ENCODE data around the gene PARD3B.

DNA sequence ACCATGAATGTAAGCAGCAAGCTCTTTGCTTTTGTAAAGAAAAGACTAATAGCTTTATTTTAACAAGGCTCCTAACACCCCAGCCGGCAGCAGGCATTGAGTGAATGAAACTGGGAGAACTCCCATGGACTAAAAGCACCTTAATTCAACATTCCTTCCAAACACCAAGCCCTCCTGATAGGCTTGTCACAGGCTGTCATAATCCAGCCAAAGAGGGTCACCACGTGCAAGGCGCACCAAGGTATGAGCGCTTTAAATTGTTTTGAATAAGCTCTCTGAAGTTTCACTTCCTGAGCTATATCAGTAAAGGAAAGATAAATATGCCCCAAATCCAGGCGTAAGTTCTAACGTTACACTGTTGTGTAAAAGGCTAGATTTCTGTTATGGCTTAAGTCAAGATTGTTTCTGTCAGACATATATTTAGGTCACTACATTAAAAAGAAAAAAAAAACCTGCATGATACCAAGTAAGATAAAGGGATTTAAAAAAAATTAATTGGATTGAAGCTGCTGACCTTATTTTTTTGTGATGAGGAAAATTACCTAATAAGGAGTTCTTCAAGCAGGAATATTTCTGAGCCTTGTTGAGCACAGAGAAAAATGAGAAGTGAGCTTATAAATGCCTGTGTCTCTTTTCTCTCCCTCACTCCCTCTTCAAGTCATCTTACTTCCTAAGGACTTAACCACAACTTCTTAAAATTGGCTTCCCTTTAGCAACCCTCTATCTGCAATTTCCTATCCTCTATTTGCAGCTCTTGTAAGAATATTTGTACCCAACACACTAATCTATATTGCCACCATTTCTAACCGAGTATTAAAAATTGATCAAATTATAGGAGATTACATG lies 1000.9 kb downstream of the PARD3B start:
- TF ChIP-seq EZH2 (IDR thresholded peaks at IDR 0.05; ENCODE audit: low read depth, low read length, severe bottlenecking) (no peak), SRF (IDR thresholded peaks at IDR 0.05; ENCODE audit: low read depth, low read length) (no peak), RNF2 (IDR thresholded peaks at IDR 0.05; ENCODE audit: borderline replicate concordance, low read depth, low read length, missing control alignments, poor library complexity, severe bottlenecking) (no peak)
- TF ChIP-seq, protein P1, sequence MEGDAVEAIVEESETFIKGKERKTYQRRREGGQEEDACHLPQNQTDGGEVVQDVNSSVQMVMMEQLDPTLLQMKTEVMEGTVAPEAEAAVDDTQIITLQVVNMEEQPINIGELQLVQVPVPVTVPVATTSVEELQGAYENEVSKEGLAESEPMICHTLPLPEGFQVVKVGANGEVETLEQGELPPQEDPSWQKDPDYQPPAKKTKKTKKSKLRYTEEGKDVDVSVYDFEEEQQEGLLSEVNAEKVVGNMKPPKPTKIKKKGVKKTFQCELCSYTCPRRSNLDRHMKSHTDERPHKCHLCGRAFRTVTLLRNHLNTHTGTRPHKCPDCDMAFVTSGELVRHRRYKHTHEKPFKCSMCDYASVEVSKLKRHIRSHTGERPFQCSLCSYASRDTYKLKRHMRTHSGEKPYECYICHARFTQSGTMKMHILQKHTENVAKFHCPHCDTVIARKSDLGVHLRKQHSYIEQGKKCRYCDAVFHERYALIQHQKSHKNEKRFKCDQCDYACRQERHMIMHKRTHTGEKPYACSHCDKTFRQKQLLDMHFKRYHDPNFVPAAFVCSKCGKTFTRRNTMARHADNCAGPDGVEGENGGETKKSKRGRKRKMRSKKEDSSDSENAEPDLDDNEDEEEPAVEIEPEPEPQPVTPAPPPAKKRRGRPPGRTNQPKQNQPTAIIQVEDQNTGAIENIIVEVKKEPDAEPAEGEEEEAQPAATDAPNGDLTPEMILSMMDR (IDR thresholded peaks at IDR 0.05; ENCODE audit: control extremely low read depth in 1 of 3, insufficient read depth in 1 of 3, low read depth in 1 of 3, low read length in 3 of 3), result no peak
- TF ChIP-seq, protein P2, sequence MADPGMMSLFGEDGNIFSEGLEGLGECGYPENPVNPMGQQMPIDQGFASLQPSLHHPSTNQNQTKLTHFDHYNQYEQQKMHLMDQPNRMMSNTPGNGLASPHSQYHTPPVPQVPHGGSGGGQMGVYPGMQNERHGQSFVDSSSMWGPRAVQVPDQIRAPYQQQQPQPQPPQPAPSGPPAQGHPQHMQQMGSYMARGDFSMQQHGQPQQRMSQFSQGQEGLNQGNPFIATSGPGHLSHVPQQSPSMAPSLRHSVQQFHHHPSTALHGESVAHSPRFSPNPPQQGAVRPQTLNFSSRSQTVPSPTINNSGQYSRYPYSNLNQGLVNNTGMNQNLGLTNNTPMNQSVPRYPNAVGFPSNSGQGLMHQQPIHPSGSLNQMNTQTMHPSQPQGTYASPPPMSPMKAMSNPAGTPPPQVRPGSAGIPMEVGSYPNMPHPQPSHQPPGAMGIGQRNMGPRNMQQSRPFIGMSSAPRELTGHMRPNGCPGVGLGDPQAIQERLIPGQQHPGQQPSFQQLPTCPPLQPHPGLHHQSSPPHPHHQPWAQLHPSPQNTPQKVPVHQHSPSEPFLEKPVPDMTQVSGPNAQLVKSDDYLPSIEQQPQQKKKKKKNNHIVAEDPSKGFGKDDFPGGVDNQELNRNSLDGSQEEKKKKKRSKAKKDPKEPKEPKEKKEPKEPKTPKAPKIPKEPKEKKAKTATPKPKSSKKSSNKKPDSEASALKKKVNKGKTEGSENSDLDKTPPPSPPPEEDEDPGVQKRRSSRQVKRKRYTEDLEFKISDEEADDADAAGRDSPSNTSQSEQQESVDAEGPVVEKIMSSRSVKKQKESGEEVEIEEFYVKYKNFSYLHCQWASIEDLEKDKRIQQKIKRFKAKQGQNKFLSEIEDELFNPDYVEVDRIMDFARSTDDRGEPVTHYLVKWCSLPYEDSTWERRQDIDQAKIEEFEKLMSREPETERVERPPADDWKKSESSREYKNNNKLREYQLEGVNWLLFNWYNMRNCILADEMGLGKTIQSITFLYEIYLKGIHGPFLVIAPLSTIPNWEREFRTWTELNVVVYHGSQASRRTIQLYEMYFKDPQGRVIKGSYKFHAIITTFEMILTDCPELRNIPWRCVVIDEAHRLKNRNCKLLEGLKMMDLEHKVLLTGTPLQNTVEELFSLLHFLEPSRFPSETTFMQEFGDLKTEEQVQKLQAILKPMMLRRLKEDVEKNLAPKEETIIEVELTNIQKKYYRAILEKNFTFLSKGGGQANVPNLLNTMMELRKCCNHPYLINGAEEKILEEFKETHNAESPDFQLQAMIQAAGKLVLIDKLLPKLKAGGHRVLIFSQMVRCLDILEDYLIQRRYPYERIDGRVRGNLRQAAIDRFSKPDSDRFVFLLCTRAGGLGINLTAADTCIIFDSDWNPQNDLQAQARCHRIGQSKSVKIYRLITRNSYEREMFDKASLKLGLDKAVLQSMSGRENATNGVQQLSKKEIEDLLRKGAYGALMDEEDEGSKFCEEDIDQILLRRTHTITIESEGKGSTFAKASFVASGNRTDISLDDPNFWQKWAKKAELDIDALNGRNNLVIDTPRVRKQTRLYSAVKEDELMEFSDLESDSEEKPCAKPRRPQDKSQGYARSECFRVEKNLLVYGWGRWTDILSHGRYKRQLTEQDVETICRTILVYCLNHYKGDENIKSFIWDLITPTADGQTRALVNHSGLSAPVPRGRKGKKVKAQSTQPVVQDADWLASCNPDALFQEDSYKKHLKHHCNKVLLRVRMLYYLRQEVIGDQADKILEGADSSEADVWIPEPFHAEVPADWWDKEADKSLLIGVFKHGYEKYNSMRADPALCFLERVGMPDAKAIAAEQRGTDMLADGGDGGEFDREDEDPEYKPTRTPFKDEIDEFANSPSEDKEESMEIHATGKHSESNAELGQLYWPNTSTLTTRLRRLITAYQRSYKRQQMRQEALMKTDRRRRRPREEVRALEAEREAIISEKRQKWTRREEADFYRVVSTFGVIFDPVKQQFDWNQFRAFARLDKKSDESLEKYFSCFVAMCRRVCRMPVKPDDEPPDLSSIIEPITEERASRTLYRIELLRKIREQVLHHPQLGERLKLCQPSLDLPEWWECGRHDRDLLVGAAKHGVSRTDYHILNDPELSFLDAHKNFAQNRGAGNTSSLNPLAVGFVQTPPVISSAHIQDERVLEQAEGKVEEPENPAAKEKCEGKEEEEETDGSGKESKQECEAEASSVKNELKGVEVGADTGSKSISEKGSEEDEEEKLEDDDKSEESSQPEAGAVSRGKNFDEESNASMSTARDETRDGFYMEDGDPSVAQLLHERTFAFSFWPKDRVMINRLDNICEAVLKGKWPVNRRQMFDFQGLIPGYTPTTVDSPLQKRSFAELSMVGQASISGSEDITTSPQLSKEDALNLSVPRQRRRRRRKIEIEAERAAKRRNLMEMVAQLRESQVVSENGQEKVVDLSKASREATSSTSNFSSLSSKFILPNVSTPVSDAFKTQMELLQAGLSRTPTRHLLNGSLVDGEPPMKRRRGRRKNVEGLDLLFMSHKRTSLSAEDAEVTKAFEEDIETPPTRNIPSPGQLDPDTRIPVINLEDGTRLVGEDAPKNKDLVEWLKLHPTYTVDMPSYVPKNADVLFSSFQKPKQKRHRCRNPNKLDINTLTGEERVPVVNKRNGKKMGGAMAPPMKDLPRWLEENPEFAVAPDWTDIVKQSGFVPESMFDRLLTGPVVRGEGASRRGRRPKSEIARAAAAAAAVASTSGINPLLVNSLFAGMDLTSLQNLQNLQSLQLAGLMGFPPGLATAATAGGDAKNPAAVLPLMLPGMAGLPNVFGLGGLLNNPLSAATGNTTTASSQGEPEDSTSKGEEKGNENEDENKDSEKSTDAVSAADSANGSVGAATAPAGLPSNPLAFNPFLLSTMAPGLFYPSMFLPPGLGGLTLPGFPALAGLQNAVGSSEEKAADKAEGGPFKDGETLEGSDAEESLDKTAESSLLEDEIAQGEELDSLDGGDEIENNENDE (IDR thresholded peaks at IDR 0.05; ENCODE audit: insufficient replicate concordance, low read length), result no peak

All from H1 (cell line).